Measurements from ENCODE around the gene MSL1. TPM values are rescaled to one million over a fixed set of nuclear protein-coding genes. Genes with fewer than 3 reads are reported as not detected.

MSL1 gene
- 120 TPM for total RNA-seq

GRCh38 chr17:40121181-40122135 is at the start of gene MSL1:
Gene MSL1 (plus strand): TSS chr17:40121971. CDS start chr17:40122613, 642 bp downstream.

GRCh38 chr17:40100419-40100668 is 21.4 kb upstream of the MSL1 start, which contains the start of gene NR1D1:
Gene NR1D1 (minus strand): TSS chr17:40100589. CDS start chr17:40100094, 495 bp downstream.

GRCh38 chr17:40177275-40177874 is 55.6 kb downstream of the MSL1 start, which contains the start of gene RAPGEFL1:
Gene RAPGEFL1 (plus strand): TSS chr17:40177470. CDS start chr17:40177862, 392 bp downstream.

Other genes starting within 250 kb of the MSL1 start
- 6.9 TPM for gene GSDMB, start 203.3 kb upstream of the MSL1 start, total RNA-seq
- gene ORMDL3, start 194.4 kb upstream of the MSL1 start, total RNA-seq: 40.4 TPM
- not detected for gene LRRC3C, start 194.2 kb upstream of the MSL1 start, total RNA-seq
- gene GSDMA, start 159.0 kb upstream of the MSL1 start, total RNA-seq: not detected
- 66.0 TPM for gene PSMD3, start 141.2 kb upstream of the MSL1 start, total RNA-seq
- gene CSF3, start 106.5 kb upstream of the MSL1 start, total RNA-seq: not detected
- gene MED24, start 67.6 kb upstream of the MSL1 start, total RNA-seq: 89.7 TPM
- 90.7 TPM for gene THRA, start 59.0 kb upstream of the MSL1 start, total RNA-seq
- 1.6 TPM for gene NR1D1, start 21.4 kb upstream of the MSL1 start, total RNA-seq
- gene CASC3, start 18.6 kb downstream of the MSL1 start, total RNA-seq: 54.2 TPM
- gene RAPGEFL1, start 55.5 kb downstream of the MSL1 start, total RNA-seq: 23.8 TPM
- gene WIPF2, start 97.3 kb downstream of the MSL1 start, total RNA-seq: 8.8 TPM
- gene CDC6, start 165.9 kb downstream of the MSL1 start, total RNA-seq: 4.8 TPM
- 8.5 TPM for gene RARA, start 187.2 kb downstream of the MSL1 start, total RNA-seq
- not detected for gene GJD3, start 242.8 kb downstream of the MSL1 start, total RNA-seq